KMS-11 (cell line): Measurements from ENCODE around the gene NBL1.
A peak's percentile ranks its signal among the peaks of the same experiment; 100 is the strongest.

Experiments used
- H2AFZ ChIP-seq: fragments of 200-600 bp; sonication (generic); 2 replicates; pipeline ENCODE4 v1.6.1; 2016; ENCODE audit warnings: antibody characterized with exemption, mixed run types, low read depth
- H3K27ac ChIP-seq: fragments of 200-600 bp; sonication (generic); 2 replicates; pipeline ENCODE4 v1.6.1; 2016; ENCODE audit warnings: mild to moderate bottlenecking, mixed run types
- H3K27me3 ChIP-seq: fragments of 200-600 bp; sonication (generic); 2 replicates; pipeline ENCODE4 v1.6.1; 2017; ENCODE audit warnings: mild to moderate bottlenecking, low read depth, mixed run types, moderate library complexity; ENCODE audit not compliant: insufficient read depth
- H3K36me3 ChIP-seq: fragments of 200-600 bp; sonication (generic); 2 replicates; pipeline ENCODE4 v1.6.1; 2017; ENCODE audit warnings: mild to moderate bottlenecking, mixed run types; ENCODE audit not compliant: insufficient read depth
- H3K4me1 ChIP-seq: fragments of 200-600 bp; sonication (generic); 2 replicates; pipeline ENCODE4 v1.6.1; 2016; ENCODE audit warnings: mild to moderate bottlenecking, low read depth, mixed run types; ENCODE audit not compliant: poor library complexity, severe bottlenecking
- H3K4me2 ChIP-seq: fragments of 200-600 bp; sonication (generic); 2 replicates; pipeline ENCODE4 v1.7.0; 2016; ENCODE audit warnings: mild to moderate bottlenecking, mixed run types
- H3K4me3 ChIP-seq: fragments of 200-600 bp; sonication (generic); IDR thresholded peaks from 2 replicates; pipeline ENCODE4 v1.6.1; 2017; ENCODE audit warnings: low read depth, low read length, mixed read lengths; ENCODE audit not compliant: insufficient read depth
- H3K79me2 ChIP-seq: fragments of 200-600 bp; sonication (generic); 2 replicates; pipeline ENCODE4 v1.6.1; 2016; ENCODE audit warnings: low read depth, mixed run types; ENCODE audit not compliant: insufficient read depth
- H3K9ac ChIP-seq: fragments of 200-600 bp; sonication (generic); 2 replicates; pipeline ENCODE4 v1.6.1; 2016; ENCODE audit warnings: mild to moderate bottlenecking, mixed run types
- H4K20me1 ChIP-seq: fragments of 200-600 bp; sonication (generic); 2 replicates; pipeline ENCODE4 v1.6.1; 2016; ENCODE audit warnings: mild to moderate bottlenecking, mixed run types; ENCODE audit not compliant: insufficient read depth
- TF ChIP-seq, protein P1 (sequence below): fragments of 200-600 bp; sonication (generic); conservative IDR thresholded peaks from 2 replicates; pipeline ENCODE4 v1.6.1; 2017; ENCODE audit warnings: low read depth, mild to moderate bottlenecking, antibody characterized with exemption, low read length, moderate library complexity, mixed read lengths

The NBL1 gene

DNA sequence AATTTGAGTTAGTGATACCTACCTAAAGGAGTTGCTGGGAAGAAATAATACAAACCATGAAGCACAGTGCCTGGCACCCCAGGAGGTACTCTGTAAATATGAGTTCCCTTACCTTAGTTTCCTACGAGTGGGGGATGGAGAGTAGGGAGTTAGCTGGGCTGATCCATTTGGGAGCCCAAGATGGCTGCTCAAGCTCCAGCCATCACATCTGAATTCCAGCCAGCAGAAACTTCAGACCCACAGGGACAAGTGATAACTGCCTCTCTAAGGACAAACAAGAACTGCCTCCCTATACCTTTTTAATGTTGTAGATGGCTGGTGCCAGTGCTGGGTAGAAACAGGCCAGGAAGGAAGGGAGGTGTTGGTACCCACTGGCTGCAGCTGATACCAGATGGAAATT, 43.3 kb downstream of the NBL1 start:
- no peak overlapping the region for H3K27ac ChIP-seq
- H2AFZ ChIP-seq: no peak overlapping the region
- no peak overlapping the region for H3K9ac ChIP-seq
- H3K4me3 ChIP-seq: no peak overlapping the region
- H3K79me2 ChIP-seq: no peaks in the 10 kb centered on the region
- no peak overlapping the region for H3K4me2 ChIP-seq
- TF ChIP-seq, protein P1, sequence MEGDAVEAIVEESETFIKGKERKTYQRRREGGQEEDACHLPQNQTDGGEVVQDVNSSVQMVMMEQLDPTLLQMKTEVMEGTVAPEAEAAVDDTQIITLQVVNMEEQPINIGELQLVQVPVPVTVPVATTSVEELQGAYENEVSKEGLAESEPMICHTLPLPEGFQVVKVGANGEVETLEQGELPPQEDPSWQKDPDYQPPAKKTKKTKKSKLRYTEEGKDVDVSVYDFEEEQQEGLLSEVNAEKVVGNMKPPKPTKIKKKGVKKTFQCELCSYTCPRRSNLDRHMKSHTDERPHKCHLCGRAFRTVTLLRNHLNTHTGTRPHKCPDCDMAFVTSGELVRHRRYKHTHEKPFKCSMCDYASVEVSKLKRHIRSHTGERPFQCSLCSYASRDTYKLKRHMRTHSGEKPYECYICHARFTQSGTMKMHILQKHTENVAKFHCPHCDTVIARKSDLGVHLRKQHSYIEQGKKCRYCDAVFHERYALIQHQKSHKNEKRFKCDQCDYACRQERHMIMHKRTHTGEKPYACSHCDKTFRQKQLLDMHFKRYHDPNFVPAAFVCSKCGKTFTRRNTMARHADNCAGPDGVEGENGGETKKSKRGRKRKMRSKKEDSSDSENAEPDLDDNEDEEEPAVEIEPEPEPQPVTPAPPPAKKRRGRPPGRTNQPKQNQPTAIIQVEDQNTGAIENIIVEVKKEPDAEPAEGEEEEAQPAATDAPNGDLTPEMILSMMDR: no peak
- no peaks in the 10 kb centered on the region for H4K20me1 ChIP-seq
- no peaks in the 10 kb centered on the region for H3K36me3 ChIP-seq
- H3K27me3 ChIP-seq: no peaks in the 10 kb centered on the region
- peaks cover 20% of the 10 kb centered on the region for H3K4me1 ChIP-seq

DNA sequence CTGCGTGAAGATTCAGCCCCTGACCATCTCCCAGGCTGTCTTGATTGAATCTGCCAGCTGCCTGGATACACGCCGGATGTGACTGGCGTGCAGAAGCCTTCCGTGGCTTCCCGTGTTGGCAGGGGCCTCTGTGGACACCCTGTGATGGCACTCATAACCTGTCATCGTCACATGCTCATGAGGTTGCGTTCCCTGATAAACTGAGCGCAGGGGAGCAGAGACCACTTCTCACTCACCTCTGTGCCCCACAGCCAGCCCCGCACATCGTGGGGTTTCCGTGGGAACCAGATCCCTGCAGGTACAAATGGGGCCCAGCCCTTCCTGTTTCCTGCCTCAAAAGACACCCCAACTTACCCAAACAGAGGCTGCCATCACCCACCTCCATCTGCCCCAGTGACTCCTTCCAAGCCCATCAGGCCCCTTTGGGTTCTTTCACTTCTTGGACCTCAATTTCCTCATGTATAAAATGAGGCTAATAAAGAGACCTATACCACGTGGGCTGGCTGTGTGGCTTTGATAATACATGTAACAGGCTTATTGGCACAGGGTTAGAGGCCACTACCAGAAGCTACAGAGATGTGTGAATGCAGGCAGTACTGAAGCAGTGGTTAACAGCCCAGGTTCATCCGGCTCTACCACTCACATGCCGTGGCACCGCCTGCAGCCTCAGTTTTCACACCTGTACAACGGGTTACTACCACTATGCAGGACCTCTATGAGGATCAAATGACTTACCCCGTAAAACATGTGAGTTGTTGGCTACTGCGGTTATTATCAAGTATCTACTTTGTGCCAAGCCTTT, 44.1 kb downstream of the NBL1 start:
- H3K27me3 ChIP-seq: no peaks in the 10 kb centered on the region
- no peaks in the 10 kb centered on the region for H4K20me1 ChIP-seq
- H3K9ac ChIP-seq: no peak overlapping the region
- peaks cover 20% of the 10 kb centered on the region for H3K4me1 ChIP-seq
- H3K27ac ChIP-seq: no peak overlapping the region
- H3K4me2 ChIP-seq: no peak overlapping the region
- H3K79me2 ChIP-seq: no peaks in the 10 kb centered on the region
- H2AFZ ChIP-seq: no peak overlapping the region
- TF ChIP-seq, protein P1: no peak
- no peak overlapping the region for H3K4me3 ChIP-seq
- H3K36me3 ChIP-seq: no peaks in the 10 kb centered on the region

- Histone ChIP-seq H2AFZ (no peak overlapping the region), H3K36me3 (no peaks in the 10 kb centered on the region), H3K27me3 (no peaks in the 10 kb centered on the region), H3K9ac (no peak overlapping the region), H3K27ac (peak overlapping the region; percentile 28; the same call in 1 of the 2 replicates), H3K4me1 (peaks cover 20% of the 10 kb centered on the region), H4K20me1 (no peaks in the 10 kb centered on the region), H3K4me2 (no peak overlapping the region), H3K4me3 (no peak overlapping the region), H3K79me2 (no peaks in the 10 kb centered on the region)
- TF ChIP-seq, protein P1: no peak
Observed at GRCh38 chr1:19689085-19689757, 45.1 kb downstream of the NBL1 start.

DNA sequence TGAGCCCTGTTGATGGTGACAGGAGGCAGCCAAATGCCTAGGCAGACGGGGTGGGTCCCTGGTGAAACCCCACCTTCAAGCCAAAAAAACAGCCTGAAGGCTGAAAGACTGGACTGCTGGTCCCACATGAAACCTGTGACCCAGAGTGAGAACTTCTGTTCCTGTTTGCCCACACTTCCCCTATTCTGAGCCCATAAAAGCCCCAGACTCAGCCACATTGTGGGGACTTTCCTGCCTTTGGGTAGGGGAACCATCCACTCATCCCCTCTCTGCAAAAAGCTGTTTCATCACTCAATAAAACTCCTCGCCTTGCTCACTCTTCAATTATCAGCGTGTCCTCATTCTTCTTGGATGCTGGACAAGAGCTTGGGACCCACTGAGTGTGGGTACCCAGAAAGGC, 45.7 kb downstream of the NBL1 start:
- H3K27me3 ChIP-seq: no peaks in the 10 kb centered on the region
- H3K4me1 ChIP-seq: peaks cover 20% of the 10 kb centered on the region
- TF ChIP-seq, protein P1: no peak
- no peaks in the 10 kb centered on the region for H3K36me3 ChIP-seq
- no peak overlapping the region for H3K9ac ChIP-seq
- H3K4me2 ChIP-seq: peak overlapping the region; percentile 36; the same call in 1 of the 2 replicates
- no peak overlapping the region for H2AFZ ChIP-seq
- H4K20me1 ChIP-seq: no peaks in the 10 kb centered on the region
- no peak overlapping the region for H3K4me3 ChIP-seq
- H3K27ac ChIP-seq: peak overlapping the region; percentile 28; the same call in 1 of the 2 replicates
- no peaks in the 10 kb centered on the region for H3K79me2 ChIP-seq
